ENCODE measurements around the gene LHFPL2. TPM values are rescaled to one million over a fixed set of nuclear protein-coding genes. Genes with fewer than 3 reads are reported as not detected.

LHFPL2 gene
- total RNA-seq, 2 experiments from 2014 or later = not detected

DNA sequence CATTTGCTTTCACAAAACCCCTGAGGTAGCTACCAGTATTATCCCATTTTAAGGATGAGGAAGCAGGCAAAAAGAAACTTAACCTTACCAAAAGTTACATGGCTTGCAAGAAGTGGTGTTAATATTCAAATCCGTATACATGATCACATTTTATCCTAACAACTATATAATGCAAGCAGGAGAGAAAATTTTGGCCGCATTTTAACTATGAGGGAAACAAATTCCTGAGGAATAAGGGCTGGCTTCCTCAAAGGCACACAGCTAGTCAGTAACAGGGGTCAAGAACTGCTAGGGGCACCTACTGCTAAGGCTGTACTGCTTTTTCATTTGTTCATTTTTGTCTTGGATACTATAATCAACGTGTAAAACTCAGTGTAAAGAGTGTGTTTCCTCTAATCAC, 81.0 kb downstream of the LHFPL2 start:
- Mint-ChIP-seq H3K4me1 (no peaks in the 10 kb centered on the region), H3K36me3 (no peaks in the 10 kb centered on the region), H3K27me3 (peaks cover 42% of the 10 kb centered on the region), H3K4me3 (no peak overlapping the region), H3K27ac (no peak overlapping the region), H3K9me3 (ENCODE audit: low read depth) (no peaks in the 10 kb centered on the region)
- ATAC-seq = no peak
- no peak for DNase-seq
- CTCF ChIA-PET = no interaction called here

DNA sequence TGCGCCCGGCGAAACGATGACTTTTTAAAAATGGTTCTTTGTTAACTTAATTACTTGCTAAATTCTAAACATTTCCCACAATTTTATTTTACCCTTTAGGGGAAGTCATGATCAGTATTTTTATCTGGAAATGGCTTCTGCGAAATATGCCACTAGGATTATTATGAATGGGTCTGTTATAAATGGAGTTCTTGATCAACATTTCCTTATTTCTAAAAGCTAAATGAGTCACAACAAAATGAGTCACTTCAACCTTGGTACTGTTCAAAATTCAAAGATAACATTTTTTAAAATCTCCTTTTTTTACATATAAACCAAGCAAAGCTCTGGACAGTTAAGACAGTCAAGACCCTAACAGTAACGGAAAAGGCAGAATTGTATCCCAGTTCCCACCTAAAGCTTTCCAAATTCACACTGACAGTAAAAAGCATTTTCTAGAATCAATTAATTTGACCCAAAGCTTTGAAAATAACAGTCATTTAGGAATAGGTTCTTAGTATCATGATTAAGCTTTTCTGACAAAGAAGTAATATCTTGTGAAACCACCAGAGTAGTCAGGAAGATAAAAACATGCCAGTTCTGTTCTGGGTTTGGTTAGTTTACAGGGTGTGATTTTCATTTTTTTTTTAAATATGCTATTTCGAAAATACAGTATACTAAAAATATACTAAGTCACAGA, 81.7 kb downstream of the LHFPL2 start:
- no peaks in the 10 kb centered on the region for H3K4me1 Mint-ChIP-seq
- CTCF ChIA-PET = no interaction called here
- DNase-seq = no peak
- no peaks in the 10 kb centered on the region for H3K36me3 Mint-ChIP-seq
- no peak for ATAC-seq
- H3K4me3 Mint-ChIP-seq = no peak overlapping the region
- H3K27ac Mint-ChIP-seq = no peak overlapping the region
- H3K9me3 Mint-ChIP-seq (ENCODE audit: low read depth) = no peaks in the 10 kb centered on the region
- H3K27me3 Mint-ChIP-seq = peaks cover 47% of the 10 kb centered on the region

DNA sequence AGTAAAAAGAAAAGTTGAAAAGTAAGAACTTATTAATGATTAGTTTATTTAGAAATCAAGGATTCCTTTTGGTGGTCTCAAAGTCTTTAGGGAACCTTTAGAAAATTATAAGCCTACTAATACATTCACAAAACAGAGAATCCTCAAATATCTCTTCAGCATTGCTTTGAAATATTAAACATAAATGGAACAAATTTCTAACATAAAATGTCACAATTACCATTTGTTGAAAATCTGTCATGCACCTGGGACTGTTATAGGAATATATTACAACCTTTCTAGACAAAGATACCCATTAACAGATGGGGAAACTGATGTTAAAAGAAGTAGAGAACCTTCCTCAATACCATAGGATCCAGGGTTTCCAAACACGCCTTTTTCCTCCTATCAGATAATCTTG, 83.2 kb downstream of the LHFPL2 start:
- ATAC-seq = no peak
- Mint-ChIP-seq H3K27ac (no peak overlapping the region), H3K27me3 (peaks cover 48% of the 10 kb centered on the region), H3K36me3 (no peaks in the 10 kb centered on the region), H3K4me1 (peaks cover under 1% of the 10 kb centered on the region), H3K9me3 (ENCODE audit: low read depth) (no peaks in the 10 kb centered on the region), H3K4me3 (no peak overlapping the region)
- CTCF ChIA-PET = no interaction called here
- DNase-seq = no peak

DNA sequence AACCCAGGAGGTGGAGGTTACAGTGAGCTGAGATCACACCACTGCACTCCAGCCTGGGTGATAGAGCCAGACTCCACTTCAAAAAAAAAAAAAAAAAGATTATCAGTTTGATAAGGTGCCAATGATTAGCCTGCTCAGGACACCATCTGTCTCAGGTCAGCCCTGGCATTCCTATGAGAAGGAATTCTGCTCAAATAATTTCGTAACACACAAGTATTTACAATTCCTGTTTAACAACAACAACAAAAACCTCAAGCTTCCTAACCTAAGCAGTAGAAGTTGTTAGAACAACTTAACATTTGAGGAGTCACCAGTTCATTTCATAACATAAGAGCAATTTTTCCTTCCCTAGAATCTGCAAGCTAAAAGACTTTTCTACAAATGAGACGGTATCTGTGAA, 85.0 kb downstream of the LHFPL2 start:
- CTCF ChIA-PET = no interaction called here

DNA sequence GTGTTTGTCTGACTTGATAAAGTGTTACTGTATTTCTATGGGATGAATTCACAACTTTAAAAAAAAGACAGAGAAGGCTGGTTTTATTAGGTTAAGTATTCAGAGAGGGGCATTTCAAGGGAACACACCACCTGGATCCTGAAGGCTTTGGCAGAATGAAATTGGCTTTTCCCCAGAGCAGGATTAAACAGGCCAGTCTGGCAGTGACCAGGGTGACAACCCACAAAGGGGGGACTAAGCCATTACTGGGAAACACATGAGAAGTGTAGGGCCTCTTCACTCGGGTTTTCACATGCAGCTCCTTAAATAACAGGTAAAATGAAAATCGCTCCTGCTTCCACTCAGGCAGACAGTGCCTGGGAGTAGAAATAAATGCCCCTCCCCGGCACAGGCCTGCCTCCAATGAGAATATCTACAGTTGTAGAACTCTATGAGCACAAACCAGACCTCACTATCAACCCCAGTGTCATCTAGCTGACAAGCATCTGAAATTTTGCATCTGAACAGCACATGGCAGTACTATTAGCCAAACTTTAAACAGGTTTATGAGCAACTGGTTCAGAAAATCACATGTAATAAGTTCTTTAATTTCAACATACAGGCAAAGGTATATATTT, 85.8 kb downstream of the LHFPL2 start:
- ATAC-seq (no peak), DNase-seq (no peak)
- peaks cover 54% of the 10 kb centered on the region for H3K27me3 Mint-ChIP-seq
- H3K36me3 Mint-ChIP-seq = no peaks in the 10 kb centered on the region
- H3K4me1 Mint-ChIP-seq = peaks cover 7% of the 10 kb centered on the region
- no peak overlapping the region for H3K4me3 Mint-ChIP-seq
- H3K27ac Mint-ChIP-seq = no peak overlapping the region
- CTCF ChIA-PET = no interaction called here
- H3K9me3 Mint-ChIP-seq (ENCODE audit: low read depth) = no peaks in the 10 kb centered on the region

More for the DNA sequence above, 85.0 kb downstream of the LHFPL2 start:
- DNase-seq = no peak
- no peaks in the 10 kb centered on the region for H3K9me3 Mint-ChIP-seq (ENCODE audit: low read depth)
- peaks cover 54% of the 10 kb centered on the region for H3K27me3 Mint-ChIP-seq
- H3K36me3 Mint-ChIP-seq = no peaks in the 10 kb centered on the region
- peaks cover 7% of the 10 kb centered on the region for H3K4me1 Mint-ChIP-seq
- no peak overlapping the region for H3K4me3 Mint-ChIP-seq
- no peak for ATAC-seq
- no peak overlapping the region for H3K27ac Mint-ChIP-seq

DNA sequence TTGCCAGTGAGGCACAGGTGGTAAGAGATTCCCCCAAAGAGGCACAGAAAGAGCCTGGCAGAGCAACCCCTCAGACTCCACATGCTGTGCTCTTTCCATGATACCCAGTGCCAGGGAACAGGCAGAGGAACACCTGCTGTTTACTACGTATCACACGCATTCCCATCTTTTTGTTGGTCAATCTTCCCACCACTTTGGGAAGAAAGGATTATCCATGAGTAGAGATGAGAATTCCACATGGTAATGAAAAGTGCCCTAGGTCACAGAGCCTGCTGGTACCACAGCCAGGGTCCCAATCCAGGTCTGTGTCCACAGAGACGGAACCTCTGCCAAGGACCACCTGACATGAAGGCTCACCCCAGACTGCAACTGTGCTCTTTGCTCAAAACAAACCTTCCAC, 86.6 kb downstream of the LHFPL2 start:
- ATAC-seq = no peak
- CTCF ChIA-PET = no interaction called here
- DNase-seq = no peak
- Mint-ChIP-seq H3K4me1 (peaks cover 7% of the 10 kb centered on the region), H3K9me3 (ENCODE audit: low read depth) (no peaks in the 10 kb centered on the region), H3K27ac (no peak overlapping the region), H3K36me3 (no peaks in the 10 kb centered on the region), H3K27me3 (peaks cover 58% of the 10 kb centered on the region), H3K4me3 (no peak overlapping the region)

DNA sequence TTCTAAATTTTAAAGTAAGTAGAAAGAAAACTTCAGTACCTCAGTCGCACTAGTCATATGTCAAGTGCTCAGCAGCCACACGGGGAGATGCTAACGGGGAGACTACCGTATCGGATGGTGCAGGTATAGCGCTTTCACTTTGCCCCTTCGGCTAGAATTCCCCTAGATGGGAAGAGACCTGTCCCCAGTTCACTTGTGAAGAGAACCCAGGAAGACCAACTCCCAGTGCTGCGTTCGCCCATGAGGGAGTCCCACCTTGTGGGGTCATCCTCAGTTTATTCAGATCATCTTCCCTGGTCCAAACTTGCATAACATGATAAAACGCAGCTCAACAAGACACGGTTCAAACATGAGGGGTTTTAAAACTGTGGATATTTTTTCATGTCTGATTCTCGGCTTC, 87.3 kb downstream of the LHFPL2 start:
- H3K4me1 Mint-ChIP-seq = peaks cover 7% of the 10 kb centered on the region
- no peaks in the 10 kb centered on the region for H3K36me3 Mint-ChIP-seq
- DNase-seq (no peak), ATAC-seq (no peak)
- H3K27me3 Mint-ChIP-seq = peaks cover 59% of the 10 kb centered on the region
- H3K9me3 Mint-ChIP-seq (ENCODE audit: low read depth) = no peaks in the 10 kb centered on the region
- CTCF ChIA-PET = no interaction called here
- H3K27ac Mint-ChIP-seq = no peak overlapping the region
- no peak overlapping the region for H3K4me3 Mint-ChIP-seq

DNA sequence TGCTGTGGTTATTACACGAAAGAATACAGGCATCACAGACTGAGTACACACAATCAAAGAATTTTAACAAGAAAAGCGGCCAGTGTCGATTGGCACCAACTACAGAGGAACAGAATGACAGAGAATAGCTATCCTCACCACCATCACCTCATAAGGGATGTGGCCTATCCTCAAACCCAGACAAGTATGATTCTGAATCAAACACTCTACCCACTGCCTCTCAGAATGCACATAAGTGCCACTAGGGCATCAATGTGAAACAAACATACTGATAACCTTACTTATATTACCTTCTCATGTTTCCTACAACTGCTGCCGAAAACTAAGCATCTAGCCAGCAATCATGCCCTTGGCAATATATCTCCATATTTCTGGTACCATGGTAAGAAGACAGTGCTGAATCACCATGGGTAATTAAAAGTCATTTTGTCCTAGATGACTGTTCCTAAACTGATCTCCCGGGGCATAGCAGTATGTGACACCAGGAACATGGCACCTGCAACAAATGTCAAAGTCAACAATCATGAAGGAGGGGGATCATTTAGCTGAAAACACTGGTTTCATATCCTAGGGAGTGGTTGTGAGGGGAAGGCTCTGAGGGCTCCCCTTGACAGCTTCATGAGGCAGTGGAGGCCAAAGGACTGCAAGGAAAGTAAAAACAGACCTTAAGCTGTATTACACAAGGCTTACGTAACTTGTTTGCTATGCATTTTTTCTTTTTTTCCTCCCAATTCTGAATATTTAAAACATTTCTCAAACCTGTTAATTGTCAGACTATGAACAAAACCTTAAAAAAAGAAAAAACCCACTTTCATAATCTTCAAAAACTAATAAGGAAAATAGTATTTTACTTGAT, 88.3 kb downstream of the LHFPL2 start:
- H3K4me3 Mint-ChIP-seq = no peak overlapping the region
- ATAC-seq = peak; percentile 77
- no peaks in the 10 kb centered on the region for H3K9me3 Mint-ChIP-seq (ENCODE audit: low read depth)

DNA sequence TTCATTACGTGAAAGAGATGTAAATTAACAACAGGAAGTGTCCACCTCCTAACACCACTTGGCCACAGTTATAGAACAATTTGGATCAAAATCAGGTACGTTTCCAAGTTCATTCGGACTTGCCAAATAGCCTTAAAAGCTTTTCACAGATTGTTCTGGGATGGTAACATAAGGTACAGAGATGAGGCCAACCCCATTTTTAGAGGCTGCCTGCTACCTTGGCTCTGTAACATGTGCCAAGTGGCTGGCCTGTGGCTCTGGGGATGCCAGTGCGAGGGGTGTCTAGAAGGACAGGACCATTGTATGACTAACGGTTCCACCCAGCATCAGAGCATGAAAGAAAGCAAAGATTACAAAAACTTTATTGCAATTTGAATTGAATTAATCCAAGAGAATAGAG, 91.0 kb downstream of the LHFPL2 start:
- no peak overlapping the region for H3K4me3 Mint-ChIP-seq
- peaks cover 70% of the 10 kb centered on the region for H3K27me3 Mint-ChIP-seq
- H3K4me1 Mint-ChIP-seq = peaks cover 15% of the 10 kb centered on the region
- H3K27ac Mint-ChIP-seq = no peak overlapping the region
- no peak for ATAC-seq
- no peaks in the 10 kb centered on the region for H3K36me3 Mint-ChIP-seq
- CTCF ChIA-PET = no interaction called here
- no peak for DNase-seq
- no peaks in the 10 kb centered on the region for H3K9me3 Mint-ChIP-seq (ENCODE audit: low read depth)

More for the DNA sequence above, 88.3 kb downstream of the LHFPL2 start:
- H3K27me3 Mint-ChIP-seq = peaks cover 65% of the 10 kb centered on the region
- CTCF ChIA-PET = no interaction called here
- no peaks in the 10 kb centered on the region for H3K36me3 Mint-ChIP-seq
- H3K4me1 Mint-ChIP-seq = peaks cover 7% of the 10 kb centered on the region
- peak; percentile 54 for DNase-seq
- H3K27ac Mint-ChIP-seq = no peak overlapping the region

DNA sequence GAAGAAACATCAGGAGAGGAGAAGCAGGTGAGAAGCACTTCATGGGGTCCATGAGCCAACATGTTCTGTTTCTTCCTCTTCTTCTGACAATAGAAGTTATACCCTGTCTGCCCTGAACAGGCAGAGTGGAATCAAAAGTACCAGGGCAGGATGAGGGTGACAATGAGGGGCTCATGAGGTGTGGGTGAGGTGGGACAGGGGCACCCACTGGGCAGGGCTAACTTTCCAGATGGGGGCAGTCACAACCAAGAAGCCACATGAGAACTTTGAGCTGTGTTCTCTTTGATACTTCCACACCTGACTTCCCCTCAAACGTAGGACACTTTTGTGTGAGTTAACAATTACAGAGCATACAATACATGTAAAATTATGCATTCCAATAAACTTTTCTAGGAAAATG, 92.7 kb downstream of the LHFPL2 start:
- no peak for ATAC-seq
- H3K9me3 Mint-ChIP-seq (ENCODE audit: low read depth) = no peaks in the 10 kb centered on the region
- H3K27ac Mint-ChIP-seq = no peak overlapping the region
- peaks cover 15% of the 10 kb centered on the region for H3K4me1 Mint-ChIP-seq
- no peak overlapping the region for H3K4me3 Mint-ChIP-seq
- CTCF ChIA-PET = interaction anchor here (0.6 kb wide), 1 partner anchor 323 kb away, joined by 3 read pairs; no protein-coding TSS in a partner anchor
- no peak for DNase-seq
- H3K27me3 Mint-ChIP-seq = peaks cover 70% of the 10 kb centered on the region
- H3K36me3 Mint-ChIP-seq = no peaks in the 10 kb centered on the region

DNA sequence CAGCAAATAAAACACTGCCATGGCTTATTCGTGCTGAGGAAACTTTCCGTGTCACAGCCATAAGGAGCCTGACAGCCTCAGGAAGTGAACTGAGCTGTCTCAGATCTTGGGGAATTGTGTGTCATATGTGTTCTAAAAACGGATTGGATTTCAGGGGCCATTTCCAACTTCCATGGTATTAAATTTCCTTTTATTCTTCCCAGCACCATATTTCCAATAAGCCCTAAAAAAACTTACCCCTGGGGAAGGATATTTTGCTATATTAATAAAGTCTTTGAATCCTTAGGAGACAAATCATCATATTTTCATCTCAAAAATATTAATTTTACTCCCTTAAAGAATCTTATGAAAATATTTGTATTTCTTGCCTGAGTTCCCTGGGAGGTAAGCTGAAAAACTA, 93.9 kb downstream of the LHFPL2 start:
- H3K4me1 Mint-ChIP-seq = peaks cover 7% of the 10 kb centered on the region
- H3K9me3 Mint-ChIP-seq (ENCODE audit: low read depth) = peaks cover 2% of the 10 kb centered on the region
- H3K36me3 Mint-ChIP-seq = no peaks in the 10 kb centered on the region
- CTCF ChIA-PET = no interaction called here
- H3K27ac Mint-ChIP-seq = no peak overlapping the region
- DNase-seq = no peak
- H3K4me3 Mint-ChIP-seq = no peak overlapping the region
- no peak for ATAC-seq
- H3K27me3 Mint-ChIP-seq = peaks cover 68% of the 10 kb centered on the region

DNA sequence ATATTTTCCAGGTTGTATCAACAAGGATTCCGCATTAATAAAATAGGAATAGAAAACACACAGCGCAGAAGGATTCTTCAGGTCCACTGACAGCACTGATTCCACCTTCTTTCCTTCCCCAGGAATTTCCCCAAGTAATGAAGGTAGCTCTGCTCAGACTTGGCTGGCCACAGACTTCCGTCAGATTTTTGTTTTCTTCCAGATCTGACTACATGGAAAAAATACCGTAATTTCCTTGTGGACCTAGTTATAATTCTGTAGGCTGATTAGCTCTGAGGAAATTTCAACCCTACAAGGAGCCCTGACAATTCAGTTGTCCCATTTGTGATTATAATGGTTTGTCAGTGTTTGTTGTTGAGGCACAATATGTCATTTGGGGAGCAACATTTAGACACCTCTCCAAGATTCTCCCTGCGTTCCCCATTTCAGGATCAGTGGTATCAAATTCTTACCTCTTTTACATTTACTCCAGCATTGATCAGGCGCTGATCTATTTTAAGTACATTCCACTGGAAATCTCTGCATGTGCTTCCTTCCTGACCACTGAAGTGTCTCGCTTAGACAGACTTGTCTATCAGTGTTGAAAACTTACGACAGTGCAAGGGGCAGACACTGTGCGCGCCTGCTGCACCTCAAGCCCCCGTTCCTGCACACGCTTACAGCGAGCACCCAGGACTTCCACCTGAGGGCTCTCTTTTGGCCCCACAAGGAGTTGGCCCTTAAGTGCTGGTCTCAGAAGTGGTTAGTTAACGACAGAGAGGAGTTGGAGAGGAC, 94.8 kb downstream of the LHFPL2 start:
- CTCF ChIA-PET = no interaction called here
- Mint-ChIP-seq H3K27me3 (peaks cover 62% of the 10 kb centered on the region), H3K4me1 (peaks cover 12% of the 10 kb centered on the region), H3K27ac (no peak overlapping the region), H3K4me3 (no peak overlapping the region), H3K9me3 (ENCODE audit: low read depth) (peaks cover 2% of the 10 kb centered on the region), H3K36me3 (no peaks in the 10 kb centered on the region)
- ATAC-seq = no peak
- DNase-seq = no peak

DNA sequence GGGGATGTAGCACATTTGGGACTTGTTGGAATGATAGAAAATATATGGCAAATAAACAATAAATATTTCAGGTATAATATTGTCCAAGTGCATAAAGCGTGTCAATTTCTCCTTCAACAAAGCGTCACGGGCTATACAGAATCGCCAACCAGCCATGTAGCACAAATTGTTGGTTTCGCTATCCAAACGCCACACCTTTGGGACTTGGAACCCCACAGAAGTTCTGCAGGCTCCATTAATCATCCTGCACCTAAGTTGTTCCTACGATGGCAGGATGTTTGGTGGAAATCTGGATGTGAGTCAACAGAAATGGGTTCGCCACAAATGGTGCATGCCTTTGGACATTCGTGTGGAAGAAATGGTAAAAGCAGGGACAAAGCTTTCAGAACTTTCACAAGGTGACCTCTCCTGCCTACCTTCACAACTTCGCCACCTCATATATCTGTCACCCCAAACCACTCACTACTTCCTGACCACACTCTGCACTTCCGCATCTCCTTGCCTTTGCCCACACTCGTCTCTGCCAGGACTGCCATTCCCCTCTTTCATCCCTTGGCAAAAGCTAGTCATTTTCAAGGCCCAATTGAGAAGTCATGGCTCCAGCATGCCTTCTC, 95.7 kb downstream of the LHFPL2 start:
- DNase-seq (no peak), ATAC-seq (no peak)
- Mint-ChIP-seq H3K9me3 (ENCODE audit: low read depth) (peaks cover 2% of the 10 kb centered on the region), H3K27ac (no peak overlapping the region), H3K4me1 (peaks cover 12% of the 10 kb centered on the region), H3K27me3 (peaks cover 57% of the 10 kb centered on the region), H3K36me3 (no peaks in the 10 kb centered on the region), H3K4me3 (no peak overlapping the region)
- CTCF ChIA-PET = no interaction called here

Measured in activated CD8-positive, alpha-beta memory T cell treated with anti-CD3 and anti-CD28 coated beads, Interleukin-2, amount 10 ng/mL, durations not matched to agents 7 days and 5 days (primary cell).